Measurements from ENCODE around the gene SNRPA. TPM values are rescaled to one million over a fixed set of nuclear protein-coding genes. Genes with fewer than 3 reads are reported as not detected.
"Not testable (repeated sequence)": the region's sequence is repeated elsewhere in the genome, so short reads cannot be mapped to it uniquely, and the experiment has no call there.

Gene SNRPA
- total RNA-seq, 2 donors from 2014 or later: 70.3 to 92.2 TPM

- DNase-seq (ENCODE audit: low spot score): no peak
- H3K36me3 ChIP-seq: no peaks in the 10 kb centered on the region
- 91% methylated on average over 11 of the region's 14 CpGs for WGBS
- H3K9me3 ChIP-seq: no peaks in the 10 kb centered on the region
- intact Hi-C loops (cut with DNase I): no loop called here
- no peak overlapping the region for H3K27ac ChIP-seq
- no peak for TF ChIP-seq POLR2AphosphoS5 (IDR thresholded peaks at IDR 0.05)
- TF ChIP-seq CTCF (IDR thresholded peaks at IDR 0.05): no peak
- no peak for TF ChIP-seq POLR2A (IDR thresholded peaks at IDR 0.05)
- H3K4me1 ChIP-seq (replicated peaks): no peaks in the 10 kb centered on the region
- H3K27me3 ChIP-seq (replicated peaks; ENCODE audit: insufficient read depth): no peaks in the 10 kb centered on the region
- no peak overlapping the region for H3K4me3 ChIP-seq
These were observed 32.7 kb downstream of the SNRPA start for GRCh38 chr19:40783711-40784110.

- H3K27me3 ChIP-seq (replicated peaks; ENCODE audit: insufficient read depth); H3K4me1 ChIP-seq (replicated peaks); H3K9me3 ChIP-seq; intact Hi-C loops (cut with DNase I); H3K36me3 ChIP-seq; H3K4me3 ChIP-seq; DNase-seq (ENCODE audit: low spot score); H3K27ac ChIP-seq: not testable (repeated sequence)
- 93% methylated on average over 2 of the region's 2 CpGs for WGBS
These were observed 33.1 kb downstream of the SNRPA start for GRCh38 chr19:40784146-40784545.

- Histone ChIP-seq H3K4me3 (no peak overlapping the region), H3K27ac (no peak overlapping the region), H3K36me3 (no peaks in the 10 kb centered on the region), H3K9me3 (no peaks in the 10 kb centered on the region), H3K4me1 (replicated peaks) (no peaks in the 10 kb centered on the region), H3K27me3 (replicated peaks; ENCODE audit: insufficient read depth) (no peaks in the 10 kb centered on the region)
- TF ChIP-seq POLR2A (IDR thresholded peaks at IDR 0.05): no peak
- TF ChIP-seq CTCF (IDR thresholded peaks at IDR 0.05): no peak
- no peak for TF ChIP-seq POLR2AphosphoS5 (IDR thresholded peaks at IDR 0.05)
- WGBS: 80% methylated on average over 1 of the region's 1 CpG
- intact Hi-C loops (cut with DNase I): no loop called here
- no peak for DNase-seq (ENCODE audit: low spot score)
These were observed 34.5 kb downstream of the SNRPA start for GRCh38 chr19:40785526-40785925.

GRCh38 chr19:40786060-40787037, 35.3 kb downstream of the SNRPA start:
- Histone ChIP-seq H3K27ac (no peak overlapping the region), H3K4me3 (no peak overlapping the region), H3K27me3 (replicated peaks; ENCODE audit: insufficient read depth) (no peaks in the 10 kb centered on the region), H3K4me1 (replicated peaks) (no peaks in the 10 kb centered on the region), H3K9me3 (no peaks in the 10 kb centered on the region), H3K36me3 (no peaks in the 10 kb centered on the region)
- WGBS: 86% methylated on average over 25 of the region's 25 CpGs
- TF ChIP-seq POLR2AphosphoS5 (IDR thresholded peaks at IDR 0.05) (no peak), POLR2A (IDR thresholded peaks at IDR 0.05) (no peak), CTCF (IDR thresholded peaks at IDR 0.05) (no peak)
- DNase-seq (ENCODE audit: low spot score): no peak
- intact Hi-C loops (cut with DNase I): no loop called here

GRCh38 chr19:40791349-40791748, 40.3 kb downstream of the SNRPA start:
- Histone ChIP-seq H3K36me3 (no peaks in the 10 kb centered on the region), H3K4me3 (no peak overlapping the region)

More at GRCh38 chr19:40791349-40791748, 40.3 kb downstream of the SNRPA start:
- peak overlapping the region in 1 of 2 donors; percentile 53 for H3K27ac ChIP-seq
- H3K9me3 ChIP-seq: no peaks in the 10 kb centered on the region
- intact Hi-C loops (cut with DNase I): no loop called here
- no peak for DNase-seq (ENCODE audit: low spot score)
- H3K4me1 ChIP-seq (replicated peaks): no peaks in the 10 kb centered on the region
- no peaks in the 10 kb centered on the region for H3K27me3 ChIP-seq (replicated peaks; ENCODE audit: insufficient read depth)
- 86% methylated on average over 7 of the region's 7 CpGs for WGBS
- TF ChIP-seq POLR2A (IDR thresholded peaks at IDR 0.05) (no peak), CTCF (IDR thresholded peaks at IDR 0.05) (no peak), POLR2AphosphoS5 (IDR thresholded peaks at IDR 0.05) (no peak)
